GM19372 (cell line): ENCODE measurements around the gene DIP2C.
"Not testable (repeated sequence)": the region's sequence is repeated elsewhere in the genome, so short reads cannot be mapped to it uniquely, and the experiment has no call there.

Source experiments
- ATAC-seq: cut with Tn5 transposase; IDR thresholded peaks from one replicate; pipeline ENCODE4 v1.9.1; 2021; ENCODE audit warnings: mild to moderate bottlenecking, low read depth, moderate library complexity; ENCODE audit not compliant: unreplicated experiment

The DIP2C gene

GRCh38 chr10:279655-280054, 409.8 kb downstream of the DIP2C start:
- ATAC-seq, result no peak

- no peak for ATAC-seq
These were observed 410.2 kb downstream of the DIP2C start for GRCh38 chr10:279232-279631.

DNA sequence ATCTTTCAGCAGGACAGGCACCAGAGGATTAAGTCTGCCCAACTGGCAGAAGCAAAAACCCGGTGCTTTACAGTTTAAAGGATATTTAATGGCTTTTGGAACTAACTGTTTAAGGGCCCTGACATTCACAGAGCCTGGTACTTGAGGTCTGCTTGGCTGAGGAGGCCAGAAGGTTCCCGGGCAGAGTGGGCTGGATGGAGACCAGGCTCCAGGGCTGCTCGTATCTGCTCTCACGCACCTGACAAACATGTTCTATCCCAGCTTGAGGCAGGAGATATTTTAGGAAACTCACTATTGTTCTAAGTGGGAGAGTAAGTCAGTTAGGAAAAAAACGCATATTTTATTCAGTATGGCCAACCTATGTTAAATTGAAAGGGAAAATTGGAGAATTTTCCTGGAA, 410.8 kb downstream of the DIP2C start:
- no peak for ATAC-seq

DNA sequence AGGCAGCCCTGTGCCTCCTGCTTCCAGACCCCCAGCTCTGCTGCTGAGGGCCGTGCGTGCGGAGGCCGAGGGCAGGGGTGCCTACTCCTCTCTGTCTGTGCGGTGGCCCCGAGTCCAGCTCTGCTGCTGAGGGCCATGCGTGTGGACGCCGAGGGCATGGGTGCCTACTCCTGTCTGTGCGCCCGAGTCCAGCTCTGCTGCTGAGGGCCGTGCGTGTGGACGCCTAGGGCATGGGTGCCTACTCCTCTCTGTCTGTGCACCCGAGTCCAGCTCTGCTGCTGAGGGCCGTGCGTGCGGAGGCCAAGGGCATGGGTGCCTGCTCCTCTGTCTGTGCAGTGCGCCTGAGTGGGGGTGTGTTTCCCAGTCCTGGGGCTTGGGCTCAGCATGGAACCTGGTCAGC, 411.5 kb downstream of the DIP2C start:
- no peak for ATAC-seq

GRCh38 chr10:275680-276079, 413.8 kb downstream of the DIP2C start:
- ATAC-seq, result no peak

GRCh38 chr10:274866-275265, 414.6 kb downstream of the DIP2C start:
- ATAC-seq, result no peak

DNA sequence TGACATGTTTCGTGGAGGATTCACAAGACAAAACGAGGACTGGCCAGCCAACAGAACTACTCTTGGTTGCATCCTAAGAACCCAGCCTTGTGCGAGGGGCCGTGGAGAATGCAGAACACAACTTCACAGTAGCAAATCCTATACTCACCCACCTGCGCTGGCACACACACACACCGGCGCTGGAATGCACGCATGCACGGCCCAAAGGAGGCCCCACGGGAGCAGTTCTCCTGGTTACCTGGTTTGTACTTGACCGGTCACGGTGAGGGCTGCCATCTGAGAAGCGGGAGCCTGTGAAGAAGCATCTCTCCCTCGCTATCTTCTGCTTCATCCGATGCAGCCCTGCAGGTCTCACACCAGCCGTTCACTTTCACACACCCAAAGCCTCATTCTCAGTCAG, 416.4 kb downstream of the DIP2C start:
- no peak for ATAC-seq

GRCh38 chr10:271722-272121, 417.7 kb downstream of the DIP2C start:
- ATAC-seq, result no peak

GRCh38 chr10:271201-271600, 418.3 kb downstream of the DIP2C start:
- ATAC-seq, result no peak

- no peak for ATAC-seq
These were observed 419.9 kb downstream of the DIP2C start for GRCh38 chr10:269440-270074.

GRCh38 chr10:267705-268104, 421.8 kb downstream of the DIP2C start:
- no peak for ATAC-seq

GRCh38 chr10:266974-267425, 422.5 kb downstream of the DIP2C start:
- no peak for ATAC-seq

- ATAC-seq, result not testable (repeated sequence)
These were observed 423.5 kb downstream of the DIP2C start for GRCh38 chr10:265816-266588.

DNA sequence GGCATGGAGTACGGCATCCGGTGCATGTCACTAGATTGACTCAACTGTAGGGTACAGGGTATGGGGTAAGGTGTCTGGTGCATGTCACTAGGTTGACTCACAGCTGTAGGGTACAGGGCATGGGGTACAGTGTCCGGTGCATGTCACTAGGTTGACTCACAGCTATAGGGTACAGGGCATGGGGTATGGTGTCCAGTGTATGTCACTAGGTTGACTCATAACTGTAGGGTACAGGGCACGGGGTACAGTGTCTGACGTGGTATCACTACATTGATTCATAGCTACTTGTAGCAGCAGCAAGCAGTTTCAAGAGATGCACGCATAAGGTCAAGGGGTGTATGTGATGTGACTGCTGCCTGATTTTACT, 424.4 kb downstream of the DIP2C start:
- not testable (repeated sequence) for ATAC-seq

DNA sequence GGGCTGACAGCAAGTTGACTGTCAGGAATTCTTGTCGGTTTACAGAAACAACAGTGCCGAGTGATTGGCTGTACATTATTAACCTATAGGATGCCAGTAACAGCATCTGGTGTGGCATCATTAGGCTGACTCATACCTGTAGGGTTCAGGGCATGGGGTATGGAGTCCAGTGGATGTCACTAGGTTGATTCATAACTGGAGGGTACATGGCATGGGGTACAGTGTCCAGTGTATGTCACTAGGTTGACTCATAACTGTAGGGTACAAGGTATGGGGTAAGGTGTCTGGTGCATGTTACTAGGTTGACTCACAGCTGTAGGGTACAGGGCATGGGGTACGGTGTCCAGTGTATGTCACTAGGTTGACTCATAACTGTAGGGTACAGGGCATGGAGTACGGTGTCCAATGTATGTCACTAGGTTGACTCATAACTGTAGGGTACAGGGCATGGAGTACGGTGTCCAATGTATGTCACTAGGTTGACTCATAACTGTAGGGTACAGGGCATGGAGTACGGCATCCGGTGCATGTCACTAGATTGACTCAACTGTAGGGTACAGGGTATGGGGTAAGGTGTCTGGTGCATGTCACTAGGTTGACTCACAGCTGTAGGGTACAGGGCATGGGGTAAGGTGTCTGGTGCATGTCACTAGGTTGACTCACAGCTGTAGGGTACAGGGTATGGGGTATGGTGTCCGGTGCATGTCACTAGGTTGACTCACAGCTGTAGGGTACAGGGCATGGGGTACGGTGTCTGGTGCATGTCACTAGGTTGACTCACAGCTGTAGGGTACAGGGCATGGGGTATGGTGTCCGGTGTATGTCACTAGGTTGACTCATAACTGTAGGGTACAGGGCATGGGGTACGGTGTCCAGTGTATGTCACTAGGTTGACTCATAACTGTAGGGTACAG, 425.1 kb downstream of the DIP2C start:
- ATAC-seq, result not testable (repeated sequence)

GRCh38 chr10:260819-261429, 428.5 kb downstream of the DIP2C start:
- ATAC-seq, result no peak

- no peak for ATAC-seq
These were observed 437.4 kb downstream of the DIP2C start for GRCh38 chr10:251982-252582.

DNA sequence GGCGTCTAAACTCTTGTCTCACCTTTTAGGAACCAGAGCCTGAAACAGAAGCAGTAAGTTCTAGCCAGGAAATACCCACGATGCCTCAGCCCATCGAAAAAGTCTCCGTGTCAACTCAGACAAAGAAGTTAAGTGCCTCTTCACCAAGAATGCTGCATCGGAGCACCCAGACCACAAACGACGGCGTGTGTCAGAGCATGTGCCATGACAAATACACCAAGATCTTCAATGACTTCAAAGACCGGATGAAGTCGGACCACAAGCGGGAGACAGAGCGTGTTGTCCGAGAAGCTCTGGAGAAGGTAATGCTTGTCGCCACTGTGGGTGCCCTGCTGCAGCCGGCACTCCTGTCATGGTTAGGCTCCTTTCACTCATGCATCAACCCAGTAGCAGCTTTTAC, 441.2 kb downstream of the DIP2C start:
- ATAC-seq, result no peak

DNA sequence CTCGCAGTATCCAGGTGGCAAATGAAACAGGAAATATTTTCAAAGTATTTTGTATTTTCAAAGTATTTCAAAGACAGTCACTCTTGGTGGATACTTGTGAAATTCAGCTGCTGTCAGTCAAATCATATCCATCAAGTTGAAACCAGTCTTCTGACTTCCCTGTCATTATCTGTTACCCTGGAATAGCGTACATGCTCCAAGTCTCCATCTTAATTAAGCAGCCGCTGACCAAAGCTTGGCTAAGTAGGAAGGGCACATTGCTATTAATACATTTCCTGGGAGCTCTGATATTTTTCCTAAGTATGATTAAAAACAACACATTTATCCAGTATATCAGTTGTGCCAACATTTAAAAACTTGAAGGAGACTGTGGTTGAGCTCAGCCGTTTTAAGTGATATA, 442.0 kb downstream of the DIP2C start:
- ATAC-seq, result no peak

DNA sequence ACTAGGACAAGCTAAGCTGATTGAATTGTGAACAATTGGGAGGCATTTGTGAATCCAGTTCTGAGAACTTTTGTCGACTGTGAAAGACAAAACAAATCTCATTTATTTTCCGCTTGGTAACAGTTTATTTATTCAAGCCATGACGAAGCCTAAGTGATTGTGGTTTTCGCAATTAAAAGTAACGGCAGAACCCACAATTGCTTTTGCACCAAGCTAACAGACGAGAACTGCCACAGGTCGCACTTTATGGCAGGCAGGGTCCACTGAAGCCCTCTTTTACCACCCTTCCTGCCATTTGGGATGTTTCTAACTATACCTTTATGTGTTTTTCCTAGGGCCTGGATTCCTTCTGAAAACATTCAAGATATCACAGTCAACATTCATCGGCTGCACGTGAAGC, 443.0 kb downstream of the DIP2C start:
- no peak for ATAC-seq
